ENCODE results near the gene KLHL1. TPM values are rescaled to one million over a fixed set of nuclear protein-coding genes. Genes with fewer than 3 reads are reported as not detected.

The KLHL1 gene
- total and polyA plus RNA-seq, 9 of the 15 experiments (the other 6 are each of a cell fraction or from before 2014, with no cell fraction given), result not detected

- ChIA-PET POLR2A (no interaction called here), CTCF (ENCODE audit: low intra/inter-chr PET ratio) (no interaction called here)
- Histone ChIP-seq H2AFZ (ENCODE audit: low read depth, low read length) (no peak overlapping the region), H3K27ac (ENCODE audit: extremely low read depth, low read depth, low read length) (no peak overlapping the region), H4K20me1 (replicated peaks; ENCODE audit: control insufficient read depth, insufficient read depth, low read length) (no peaks in the 10 kb centered on the region), H3K9ac (ENCODE audit: insufficient read depth in 1 of 2, low read depth in 2 of 2, low read length in 2 of 2) (no peak overlapping the region), H3K27me3 (ENCODE audit: control insufficient read depth in 2 of 2, insufficient read depth in 2 of 2, low read length in 2 of 2) (no peaks in the 10 kb centered on the region), H3K4me1 (replicated peaks in 1 of 2; ENCODE audit: control insufficient read depth in 2 of 2, insufficient read depth in 2 of 2, low read length in 2 of 2) (no peaks in the 10 kb centered on the region), H3K9me1 (ENCODE audit: control insufficient read depth, insufficient read depth, low read length) (no peaks in the 10 kb centered on the region), H3K4me2 (ENCODE audit: insufficient read depth, low read length) (no peak overlapping the region), H3K9me3 (replicated peaks; ENCODE audit: control insufficient read depth, insufficient read depth, low read depth, low read length) (no peaks in the 10 kb centered on the region), H3K4me3 (no peak overlapping the region), H3K36me3 (ENCODE audit: control insufficient read depth, insufficient read depth, low read length) (no peaks in the 10 kb centered on the region), H3K79me2 (ENCODE audit: control insufficient read depth, insufficient read depth, low read length) (no peaks in the 10 kb centered on the region)
- intact Hi-C loops (cut with micrococcal nuclease) (no loop called here), in situ Hi-C loops (cut with MboI) (no loop called here)
- TF ChIP-seq CBX8 (IDR thresholded peaks at IDR 0.05; ENCODE audit: borderline replicate concordance, extremely low read depth, low read depth, low read length, poor library complexity, severe bottlenecking), result no peak
- no peak for TF ChIP-seq PHF8 (IDR thresholded peaks at IDR 0.05; ENCODE audit: borderline replicate concordance, low read length)
- no peak for TF ChIP-seq HNRNPUL1 (IDR thresholded peaks at IDR 0.05; ENCODE audit: low read length)
- no peak for TF ChIP-seq TAF1 (IDR thresholded peaks at IDR 0.05; ENCODE audit: control insufficient read depth, extremely low read depth, insufficient read depth, low read length, severe bottlenecking)
- no peak for TF ChIP-seq ZNF644 (tag; IDR thresholded peaks at IDR 0.05; ENCODE audit: low read depth)
- TF ChIP-seq BRD9 (IDR thresholded peaks at IDR 0.05; ENCODE audit: low read depth, partially characterized antibody), result no peak
- TF ChIP-seq HES1 (IDR thresholded peaks at IDR 0.05; ENCODE audit: low read depth), result no peak
- no peak for TF ChIP-seq ZNF347 (CRISPR knock-in tag; IDR thresholded peaks at IDR 0.05; ENCODE audit: low read depth)
- TF ChIP-seq IFI16 (CRISPR knock-in tag; IDR thresholded peaks at IDR 0.05), result no peak
- TF ChIP-seq ZNF518B (CRISPR knock-in tag; IDR thresholded peaks at IDR 0.05), result no peak
- TF ChIP-seq CBFB (CRISPR knock-in tag; IDR thresholded peaks at IDR 0.05), result no peak
- no peak for TF ChIP-seq CUX1 (CRISPR knock-in tag; IDR thresholded peaks at IDR 0.05)
- 16% methylated on average over 2 of the region's 2 CpGs for WGBS (ENCODE audit: insufficient coverage, low coverage, missing lambda C conversion rate)
- FAIRE-seq (no peak), DNase-seq (ENCODE audit: extremely low read depth in 1 of 4, low spot score in 3 of 4) (no peak), ATAC-seq (no peak)
- BruUV-seq (replicated peaks), result no TSS peak
Observed at GRCh38 chr13:69796256-69796655, 312.0 kb downstream of the KLHL1 start.
